Osteocyte (in vitro differentiated cells): ENCODE results near the gene C8B. TPM values are rescaled to one million over a fixed set of nuclear protein-coding genes. Genes with fewer than 3 reads are reported as not detected.

Experiments
- DNase-seq: peaks from one replicate; pipeline ENCODE4 v3.0.0; 2021; ENCODE audit warnings: mixed read lengths; ENCODE audit not compliant: unreplicated experiment; ENCODE audit errors: extremely low spot score
- H3K27ac Mint-ChIP-seq: one replicate; pipeline ENCODE4 v1.8.0; 2021; ENCODE audit warnings: mild to moderate bottlenecking, mixed read lengths; ENCODE audit not compliant: unreplicated experiment
- H3K27me3 Mint-ChIP-seq: one replicate; pipeline ENCODE4 v1.8.0; 2021; ENCODE audit warnings: mixed read lengths; ENCODE audit not compliant: unreplicated experiment
- H3K36me3 Mint-ChIP-seq: one replicate; pipeline ENCODE4 v1.8.0; 2021; ENCODE audit warnings: mixed read lengths; ENCODE audit not compliant: unreplicated experiment
- H3K4me1 Mint-ChIP-seq: one replicate; pipeline ENCODE4 v1.8.0; 2021; ENCODE audit warnings: mixed read lengths; ENCODE audit not compliant: unreplicated experiment
- H3K4me3 Mint-ChIP-seq: one replicate; pipeline ENCODE4 v1.8.0; 2021; ENCODE audit warnings: mild to moderate bottlenecking, moderate library complexity, mixed read lengths; ENCODE audit not compliant: unreplicated experiment
- H3K9me3 Mint-ChIP-seq: one replicate; pipeline ENCODE4 v1.8.0; 2021; ENCODE audit warnings: mixed read lengths; ENCODE audit not compliant: unreplicated experiment
- CTCF ChIP-seq: fragments of 200-600 bp; sonication (generic); IDR thresholded peaks from 2 replicates; pipeline ENCODE4 v1.5.0; 2021; ENCODE audit warnings: antibody characterized with exemption, mild to moderate bottlenecking, moderate library complexity
- total RNA-seq: library from RNA; stranded (reverse); gene quantifications from 2 replicates; pipeline ENCODE4 v1.2.1, GENCODE V29; 2021

Gene C8B
- total RNA-seq, 1 donor from 2014 or later: not detected

GRCh38 chr1:56916630-56917029 lies 49.2 kb downstream of the C8B start:
- Mint-ChIP-seq H3K4me1 (no peaks in the 10 kb centered on the region), H3K27ac (no peak overlapping the region), H3K36me3 (no peaks in the 10 kb centered on the region), H3K4me3 (no peak overlapping the region), H3K9me3 (no peaks in the 10 kb centered on the region), H3K27me3 (peaks cover 17% of the 10 kb centered on the region)
- no peak for TF ChIP-seq CTCF
- DNase-seq: no peak

- no peak for DNase-seq
- Mint-ChIP-seq H3K27me3 (peaks cover 11% of the 10 kb centered on the region), H3K36me3 (no peaks in the 10 kb centered on the region), H3K27ac (no peak overlapping the region), H3K4me1 (no peaks in the 10 kb centered on the region), H3K9me3 (no peaks in the 10 kb centered on the region), H3K4me3 (no peak overlapping the region)
- TF ChIP-seq CTCF: no peak
Measured at GRCh38 chr1:56915960-56916359, 49.9 kb downstream of the C8B start.

- H3K36me3 Mint-ChIP-seq: no peaks in the 10 kb centered on the region
- H3K9me3 Mint-ChIP-seq: no peaks in the 10 kb centered on the region
- H3K27me3 Mint-ChIP-seq: peaks cover 12% of the 10 kb centered on the region
- H3K4me1 Mint-ChIP-seq: peaks cover 2% of the 10 kb centered on the region
- H3K4me3 Mint-ChIP-seq: no peak overlapping the region
- TF ChIP-seq CTCF: no peak
- H3K27ac Mint-ChIP-seq: no peak overlapping the region
- DNase-seq: no peak
Measured at GRCh38 chr1:56912325-56912724, 53.5 kb downstream of the C8B start.

GRCh38 chr1:56911098-56911938 lies 54.5 kb downstream of the C8B start:
- TF ChIP-seq CTCF: no peak
- no peak for DNase-seq
- Mint-ChIP-seq H3K4me1 (peaks cover 2% of the 10 kb centered on the region), H3K9me3 (no peaks in the 10 kb centered on the region), H3K27me3 (peaks cover 12% of the 10 kb centered on the region), H3K36me3 (no peaks in the 10 kb centered on the region), H3K4me3 (no peak overlapping the region), H3K27ac (no peak overlapping the region)

DNA sequence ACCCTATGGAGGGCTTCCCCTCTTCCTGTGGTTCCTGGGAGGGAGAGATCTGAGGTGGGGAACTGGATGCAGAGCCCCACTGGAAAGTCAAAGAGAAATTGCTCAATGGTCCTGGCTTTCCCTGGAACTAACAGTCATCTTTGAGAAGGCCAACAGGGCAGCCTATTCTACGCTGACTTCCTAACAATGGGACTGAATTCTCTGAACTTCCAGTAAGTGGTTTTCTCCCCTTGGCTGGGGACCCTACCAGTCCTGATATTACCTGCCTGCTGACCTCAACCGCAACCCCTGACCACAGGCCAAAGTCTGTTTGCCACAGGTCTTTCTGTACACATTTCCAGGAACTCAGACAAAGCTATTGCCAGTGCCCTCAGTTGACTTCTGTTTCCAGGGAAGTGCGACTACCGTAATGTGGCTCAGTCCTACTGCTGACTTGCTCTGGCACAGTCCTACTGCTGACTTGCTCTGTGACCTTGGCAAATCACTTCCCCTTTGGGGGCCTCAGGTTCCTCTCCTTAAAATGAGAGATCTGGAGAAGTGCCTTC lies 55.3 kb downstream of the C8B start:
- H3K27ac Mint-ChIP-seq: no peak overlapping the region
- no peak overlapping the region for H3K4me3 Mint-ChIP-seq
- no peak for DNase-seq

More for the DNA sequence above, 55.3 kb downstream of the C8B start:
- H3K27me3 Mint-ChIP-seq: peaks cover 16% of the 10 kb centered on the region
- H3K36me3 Mint-ChIP-seq: no peaks in the 10 kb centered on the region
- H3K9me3 Mint-ChIP-seq: no peaks in the 10 kb centered on the region
- TF ChIP-seq CTCF: no peak
- peaks cover 2% of the 10 kb centered on the region for H3K4me1 Mint-ChIP-seq
